ENCODE measurements around the gene NFATC4.
"Not testable (repeated sequence)": the region's sequence is repeated elsewhere in the genome, so short reads cannot be mapped to it uniquely, and the experiment has no call there.

NFATC4 gene

DNA sequence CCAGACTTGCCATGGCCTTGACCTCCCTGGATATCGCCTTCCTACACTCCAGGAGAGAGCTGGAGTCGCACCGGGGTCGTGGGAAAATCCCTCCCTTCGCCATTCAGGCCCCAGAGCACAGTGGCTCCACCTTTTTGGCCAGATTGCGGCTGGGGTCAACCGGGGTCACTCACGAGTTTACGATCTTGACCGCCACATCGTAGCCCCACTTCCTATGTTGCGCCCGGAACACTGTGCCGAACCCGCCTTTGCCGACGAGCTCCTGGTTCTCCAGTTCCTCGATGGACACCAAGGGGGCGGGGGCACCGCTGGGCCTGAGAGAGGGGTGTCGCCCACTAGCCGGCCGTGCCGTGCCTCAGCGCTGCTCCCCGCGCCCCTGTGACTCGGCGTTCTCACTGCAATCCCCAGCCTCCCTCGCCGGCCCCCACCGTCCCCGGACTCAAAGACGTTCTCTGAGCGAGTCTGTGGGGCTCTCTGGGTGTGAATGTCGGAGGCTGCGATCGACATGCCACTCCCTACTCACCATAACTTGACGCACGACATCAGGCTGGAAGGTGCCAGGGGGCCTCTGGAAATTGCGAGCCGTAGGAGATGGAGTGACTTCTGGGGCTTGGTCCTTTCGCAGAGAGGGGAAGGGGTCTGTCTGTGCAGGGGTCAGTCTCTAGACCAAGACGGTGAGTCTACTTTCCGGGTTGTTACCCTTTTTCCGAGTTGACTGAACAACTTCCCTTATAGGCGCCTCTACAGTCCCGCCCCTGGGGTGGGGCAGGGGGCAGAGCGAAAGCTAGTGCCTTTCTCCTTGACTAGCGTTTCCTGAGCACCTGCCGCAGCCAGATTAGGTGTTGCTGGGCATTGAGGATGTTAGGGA, 28.5 kb upstream of the NFATC4 start, which contains the start of gene RIPK3:
TSS of gene RIPK3 (minus strand) at position 708 of the 868 bp plus-strand sequence. CDS start at position 543, 165 bp downstream.
- no peak for DNase-seq

DNA sequence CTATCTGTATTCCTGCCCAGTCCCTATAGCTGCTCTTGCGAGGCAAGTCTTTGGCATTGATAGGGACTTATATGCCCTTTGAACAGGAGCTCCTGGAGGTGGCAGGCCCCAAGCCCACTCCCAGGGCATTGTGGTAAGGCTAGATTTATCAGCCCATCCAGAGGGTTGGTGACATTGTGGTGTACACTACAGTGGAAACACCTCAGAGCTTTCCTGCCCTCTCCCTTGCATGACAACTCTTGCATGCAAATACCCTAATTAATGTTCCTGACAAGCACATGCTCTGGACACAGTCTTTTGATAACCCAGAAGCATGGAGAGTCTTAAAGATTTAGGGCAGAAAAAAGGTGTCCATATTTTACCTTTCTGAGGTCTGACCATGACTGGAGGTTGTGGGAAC, 27.4 kb upstream of the NFATC4 start:
- DNase-seq, result no peak

DNA sequence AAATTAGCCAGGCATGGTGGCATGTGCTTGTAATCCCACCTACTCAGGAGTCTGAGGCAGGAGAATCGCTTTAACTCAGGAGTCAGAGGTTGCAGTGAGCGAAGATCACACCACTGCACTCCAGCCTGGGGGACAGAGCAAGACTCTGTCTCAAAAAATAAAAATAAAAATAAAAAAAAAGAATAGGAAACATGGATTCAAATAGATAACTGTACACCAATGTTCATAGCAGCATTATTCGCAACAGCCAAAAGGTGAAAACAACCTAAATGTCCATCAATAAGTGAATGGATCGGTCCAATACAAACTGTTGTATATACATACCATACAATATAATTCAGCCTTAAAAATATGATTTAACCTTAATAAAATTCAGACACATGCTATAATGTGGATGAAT, 25.1 kb upstream of the NFATC4 start:
- no peak for DNase-seq

DNA sequence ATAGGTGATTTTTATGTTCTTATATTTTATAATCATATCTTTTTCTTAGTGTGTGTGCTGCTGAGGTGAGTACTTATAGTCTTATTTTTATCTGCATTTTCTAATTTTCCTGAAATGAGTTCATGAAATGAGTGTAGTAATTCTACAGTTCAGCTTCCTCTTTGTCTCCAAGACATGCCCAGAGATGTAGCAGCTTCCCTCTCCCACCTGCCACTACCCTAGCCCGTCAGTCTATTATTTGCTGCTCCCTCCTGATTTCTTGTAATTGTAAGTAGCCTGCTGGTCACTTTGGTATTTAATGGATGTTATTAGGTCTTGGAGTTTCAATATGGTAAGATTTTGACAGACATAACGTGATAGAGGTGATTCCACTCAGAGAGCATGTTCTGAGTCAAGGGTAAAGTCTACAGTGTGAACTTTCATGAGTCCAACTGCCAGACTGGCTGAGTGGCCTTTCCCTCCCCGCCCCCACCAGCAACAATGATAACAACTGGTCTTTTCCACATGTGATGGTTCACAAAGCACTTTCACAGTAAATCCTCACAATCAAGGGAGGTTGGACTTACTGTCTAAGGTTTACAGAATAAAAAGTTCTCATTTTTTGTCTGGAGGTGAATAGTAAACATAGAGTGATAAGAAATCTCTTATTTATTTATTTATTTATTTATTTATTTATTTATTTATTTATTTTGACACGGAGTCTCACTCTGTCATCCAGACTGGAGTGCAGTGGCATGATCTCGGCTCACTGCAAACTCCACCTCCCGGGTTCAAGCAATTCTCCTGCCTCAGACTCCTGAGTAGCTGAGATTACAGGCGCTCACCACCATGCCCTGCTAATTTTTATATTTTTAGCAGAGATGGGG, 24.0 kb upstream of the NFATC4 start:
- DNase-seq, result no peak

DNA sequence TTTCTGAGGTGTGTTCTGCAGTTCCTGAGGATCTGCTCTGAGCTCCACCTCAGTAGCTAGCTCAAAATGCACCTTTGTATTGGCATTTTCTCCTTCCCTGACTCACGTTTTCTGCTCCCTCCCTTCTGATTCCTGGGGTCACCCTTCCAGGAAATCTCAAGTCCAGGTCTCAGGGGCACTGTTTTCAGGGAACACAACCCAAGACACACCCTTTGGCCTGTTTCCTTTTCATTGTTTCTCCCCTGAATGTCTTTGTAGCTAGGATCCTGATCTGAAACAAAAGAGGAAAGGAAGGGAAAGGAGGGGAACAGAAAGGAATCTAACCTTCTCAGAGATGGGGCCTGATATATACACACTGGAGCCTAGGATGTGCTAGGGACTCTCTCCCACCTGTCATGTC, 20.9 kb upstream of the NFATC4 start:
- no peak for DNase-seq

DNA sequence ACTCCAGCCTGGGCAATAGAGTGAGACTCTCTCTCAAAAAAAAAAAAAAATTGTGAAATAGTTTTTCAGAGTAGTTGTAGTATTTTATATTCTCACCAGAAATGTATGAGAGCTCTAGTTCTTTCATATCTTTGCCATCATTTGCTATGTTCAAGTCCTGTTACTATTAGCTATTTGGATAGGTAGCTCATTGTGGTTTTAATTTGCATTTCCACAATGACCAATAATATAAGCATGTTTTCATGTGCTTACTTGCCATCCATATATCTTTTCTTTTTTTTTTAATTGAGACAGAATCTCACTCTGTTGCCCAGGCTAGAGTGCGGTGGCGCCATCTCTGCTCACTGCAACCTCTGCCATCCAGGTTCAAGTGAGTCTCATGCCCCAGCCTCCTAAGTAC, 19.8 kb upstream of the NFATC4 start:
- no peak for DNase-seq

DNA sequence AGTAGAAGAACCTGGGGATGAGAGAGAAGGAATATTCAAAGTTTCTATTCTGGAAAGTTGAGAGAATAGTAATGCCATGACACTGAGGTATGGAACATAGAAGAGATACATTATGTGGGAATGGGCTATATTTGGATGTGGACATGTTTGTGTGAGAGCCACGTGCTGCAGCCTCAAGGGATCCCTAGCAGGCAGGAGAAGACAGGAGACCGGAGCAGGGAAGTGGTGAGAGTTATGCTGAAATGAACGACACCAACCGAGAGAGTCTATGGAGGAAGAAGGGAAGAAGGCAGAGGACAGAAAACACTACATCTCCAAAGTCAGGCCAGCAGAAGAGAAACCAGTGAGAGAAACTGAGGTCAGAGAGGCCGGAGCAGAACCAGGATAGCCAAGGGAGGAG, 18.2 kb upstream of the NFATC4 start:
- no peak for DNase-seq

DNA sequence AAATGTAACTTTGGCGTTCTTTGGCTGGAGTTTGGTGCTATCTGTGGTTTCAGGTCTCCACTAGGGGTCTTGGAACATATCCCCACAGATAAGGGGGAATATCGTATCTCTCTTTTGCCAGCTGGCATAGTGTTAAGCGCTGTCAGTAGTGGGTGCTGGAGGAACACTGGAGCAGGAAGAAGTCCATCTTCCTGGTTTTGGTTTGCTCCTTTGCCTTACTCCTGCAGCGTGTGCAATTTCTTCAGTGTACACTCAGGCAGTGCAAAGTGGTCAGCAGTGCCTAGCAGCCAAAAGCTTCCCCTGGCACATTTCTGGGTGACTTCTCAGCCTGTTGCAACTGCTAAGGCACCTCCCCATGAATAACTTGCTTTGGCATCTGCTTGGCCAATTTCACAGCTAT, 16.5 kb upstream of the NFATC4 start:
- DNase-seq, result peak; percentile 46

DNA sequence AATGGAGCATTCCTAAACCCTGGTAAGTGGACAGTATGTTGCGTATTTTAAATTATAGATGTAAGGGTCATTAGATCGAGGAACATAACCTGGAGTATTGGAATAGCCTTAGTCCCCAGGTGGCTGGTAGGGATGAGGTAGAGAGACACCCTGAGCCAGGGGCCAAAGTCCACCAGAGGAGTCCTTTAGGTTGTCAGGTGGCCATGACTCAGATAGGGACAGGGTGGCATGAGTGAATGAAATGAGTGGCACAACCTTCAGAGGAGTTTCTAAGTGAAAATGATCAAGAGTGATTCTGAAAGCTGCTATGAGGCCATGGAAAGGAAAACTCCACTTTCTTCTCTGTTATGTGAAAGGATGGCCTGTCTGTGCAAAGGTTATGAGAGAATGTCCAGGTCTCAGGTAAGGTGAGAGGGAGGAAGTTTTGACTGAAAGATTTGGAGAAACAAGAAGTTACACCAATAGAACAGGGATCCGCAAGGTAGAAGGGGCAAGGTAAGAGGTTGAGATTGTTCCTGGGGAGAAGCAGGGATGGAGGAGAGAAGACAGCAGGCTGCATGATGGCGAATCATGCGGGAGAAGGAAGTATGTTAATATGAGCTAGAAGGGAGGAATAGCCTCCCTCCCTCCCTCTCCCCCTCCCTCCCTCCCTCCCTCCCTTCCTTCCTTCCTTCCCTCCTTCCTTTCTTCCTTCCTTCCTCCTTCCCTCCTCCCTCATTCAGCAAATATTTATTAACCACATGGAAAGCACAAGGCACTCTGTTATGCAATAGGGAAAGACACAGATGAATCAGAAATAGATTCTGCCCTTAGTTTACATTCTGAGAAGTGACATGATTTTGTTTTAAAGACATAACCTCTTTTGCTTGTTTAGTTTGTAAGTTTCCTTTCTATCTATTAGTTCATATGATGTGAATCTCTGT, 14.2 kb upstream of the NFATC4 start:
- no peak for DNase-seq

DNA sequence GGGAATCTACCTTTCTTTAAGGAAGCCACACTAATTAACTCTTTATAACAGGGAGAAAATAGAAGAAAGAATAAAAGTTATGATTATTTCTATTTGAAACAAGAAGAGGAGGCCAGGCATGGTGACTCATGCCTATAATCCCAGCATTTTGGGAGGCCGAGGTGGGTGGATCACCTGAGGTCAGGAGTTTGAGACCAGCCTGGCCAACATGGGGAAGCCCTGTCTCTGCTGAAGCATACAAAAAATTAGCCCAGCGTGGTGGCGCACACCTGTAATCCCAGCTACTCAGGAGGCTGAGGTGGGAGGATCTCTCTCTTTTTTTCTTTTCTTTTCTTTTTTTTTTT, 13.5 kb upstream of the NFATC4 start:
- DNase-seq, result not testable (repeated sequence)

DNA sequence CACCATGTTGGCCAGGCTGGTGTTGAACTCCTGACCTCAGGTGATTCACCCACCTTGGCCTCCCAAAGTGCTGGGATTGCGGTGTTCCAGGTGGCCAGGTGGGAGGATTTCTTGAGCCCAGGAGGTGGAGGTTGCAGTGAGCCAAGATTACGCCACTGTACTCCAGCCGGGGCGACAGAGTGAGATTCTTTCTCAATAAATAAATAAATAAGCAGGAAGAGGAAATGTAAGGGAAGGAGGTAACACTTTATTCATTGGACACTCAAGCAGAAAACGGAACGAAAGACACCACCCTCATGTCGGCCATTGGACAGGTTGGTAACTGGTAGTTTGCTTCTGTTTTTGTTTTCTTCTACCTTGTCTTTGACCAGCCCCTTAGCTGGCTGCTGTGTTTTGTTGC, 13.0 kb upstream of the NFATC4 start:
- no peak for DNase-seq

DNA sequence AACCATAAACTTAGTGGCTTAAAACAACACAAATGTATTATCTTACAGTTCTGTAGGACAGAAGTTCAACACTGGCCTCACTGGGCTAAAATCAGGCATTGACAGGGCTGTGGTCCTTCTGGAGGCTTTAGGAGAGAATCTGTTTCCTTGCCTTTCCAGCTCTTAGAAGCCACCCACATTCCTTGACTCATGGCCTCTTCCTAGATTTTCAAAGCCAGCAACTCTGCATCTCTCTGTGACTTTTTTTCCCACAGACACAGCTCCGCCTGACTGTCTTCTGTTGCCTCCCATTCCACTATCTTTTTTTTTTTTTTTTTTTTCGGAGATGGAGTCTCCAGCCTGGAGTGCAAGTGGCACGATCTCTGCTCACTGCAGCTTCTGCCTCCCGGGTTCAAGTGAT, 11.8 kb upstream of the NFATC4 start:
- DNase-seq, result no peak

DNA sequence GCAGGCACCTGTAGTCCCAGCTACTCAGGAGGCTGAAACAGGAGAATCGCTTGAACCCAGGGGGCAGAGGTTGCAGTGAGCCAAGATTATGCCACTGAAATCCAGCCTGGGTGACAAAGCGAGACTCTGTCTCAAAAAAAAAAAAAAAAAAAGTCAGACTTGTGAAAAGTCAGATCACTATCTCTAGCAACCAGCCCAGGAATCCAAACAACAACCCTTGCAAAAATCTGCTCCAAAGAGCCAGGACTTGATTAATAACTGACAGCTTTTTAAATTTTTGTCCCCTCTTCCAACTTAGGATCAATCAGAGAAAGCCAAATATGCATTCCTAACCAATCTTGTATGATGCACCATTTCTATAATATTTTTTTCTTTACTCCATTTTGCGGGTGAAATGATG, 7.7 kb upstream of the NFATC4 start:
- DNase-seq, result no peak

DNA sequence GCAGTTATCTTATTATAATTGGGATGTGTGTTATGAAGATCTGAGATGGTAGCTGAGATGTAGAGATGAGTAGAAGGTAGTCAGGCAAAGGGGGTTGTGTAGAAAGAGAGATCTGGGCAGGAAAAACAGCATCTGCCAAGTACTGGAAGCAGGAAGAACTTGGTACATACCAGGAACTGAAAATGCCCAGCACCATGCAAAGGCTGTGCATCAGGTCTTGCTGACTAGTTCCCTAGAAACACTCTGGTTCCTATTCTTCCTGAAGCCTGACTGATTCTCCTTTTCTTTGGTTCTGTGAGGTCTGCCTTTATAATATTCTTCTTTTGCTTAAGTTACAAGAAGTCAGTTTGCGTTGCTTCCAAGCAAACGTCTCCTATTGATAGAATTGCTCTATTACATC, 6.7 kb upstream of the NFATC4 start:
- DNase-seq, result no peak

DNA sequence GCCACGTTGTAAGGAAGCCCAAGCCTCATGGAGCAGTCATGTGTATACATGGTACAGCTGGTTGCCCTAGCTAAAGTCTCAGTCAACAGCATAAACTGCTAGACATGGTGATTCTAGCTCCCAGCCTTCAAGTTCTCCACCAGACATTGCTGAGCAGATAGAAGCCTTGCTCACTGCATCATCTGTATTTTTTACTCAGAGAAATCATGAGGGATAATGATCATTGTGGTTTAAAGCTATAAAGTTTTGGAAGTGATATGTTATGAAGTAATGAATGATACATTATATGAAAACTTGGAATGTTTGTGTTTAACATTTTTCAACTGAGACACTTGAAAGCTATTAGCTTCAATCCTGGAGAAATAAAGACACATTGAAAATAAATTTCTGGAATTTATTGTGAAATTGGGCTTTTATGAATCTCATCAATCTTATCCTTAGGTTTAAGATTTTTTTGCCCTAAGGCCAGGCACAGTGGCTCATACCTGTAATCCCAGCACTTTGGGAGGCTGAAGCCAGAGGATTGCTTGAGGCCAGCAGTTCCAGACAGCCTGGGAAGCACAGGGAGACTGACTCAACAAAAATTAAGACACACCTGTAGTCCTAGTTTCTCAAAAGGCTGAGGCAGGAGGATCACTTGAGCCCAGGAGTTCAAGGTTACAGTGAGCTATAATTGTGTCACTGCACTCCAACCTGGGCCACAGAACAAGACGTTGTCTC, 5.6 kb upstream of the NFATC4 start:
- no peak for DNase-seq

DNA sequence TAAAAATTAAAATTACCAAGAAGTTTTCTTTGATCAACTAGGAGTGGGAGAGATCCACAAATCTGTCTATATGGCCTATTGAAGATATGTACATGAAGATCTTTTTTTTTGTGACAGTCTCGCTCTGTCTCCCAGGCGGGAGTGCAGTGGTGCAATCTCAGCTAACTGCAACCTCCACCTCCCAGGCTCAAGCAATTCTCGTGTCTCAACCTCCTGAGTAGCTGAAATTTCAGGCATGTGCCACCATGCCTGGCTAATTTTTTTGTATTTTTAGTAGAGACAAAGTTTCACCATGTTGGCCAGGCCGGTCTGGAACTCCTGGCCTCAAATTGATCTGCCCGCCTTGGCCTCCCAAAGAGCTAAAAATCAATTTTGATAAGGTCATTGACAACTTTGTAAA, 4.6 kb upstream of the NFATC4 start:
- no peak for DNase-seq

DNA sequence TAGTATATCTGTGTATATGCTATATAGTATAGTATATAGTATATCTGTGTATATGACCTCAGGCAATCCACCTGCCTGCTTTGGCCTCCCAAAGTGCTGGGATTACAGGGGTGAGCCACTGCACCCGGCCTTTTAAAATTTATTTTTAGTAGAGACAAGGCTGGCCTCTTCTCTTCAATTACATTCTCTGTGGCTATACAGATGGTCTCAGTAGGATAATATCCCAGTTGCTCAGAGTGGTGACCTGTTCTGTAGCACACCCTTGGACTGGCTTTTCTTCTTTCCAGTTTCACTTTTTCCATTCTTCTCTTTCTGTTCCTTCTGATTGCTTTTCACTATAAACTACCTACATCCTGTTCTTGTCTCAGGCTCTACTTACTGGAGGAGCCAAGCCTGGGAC, 3.1 kb upstream of the NFATC4 start:
- DNase-seq, result no peak

DNA sequence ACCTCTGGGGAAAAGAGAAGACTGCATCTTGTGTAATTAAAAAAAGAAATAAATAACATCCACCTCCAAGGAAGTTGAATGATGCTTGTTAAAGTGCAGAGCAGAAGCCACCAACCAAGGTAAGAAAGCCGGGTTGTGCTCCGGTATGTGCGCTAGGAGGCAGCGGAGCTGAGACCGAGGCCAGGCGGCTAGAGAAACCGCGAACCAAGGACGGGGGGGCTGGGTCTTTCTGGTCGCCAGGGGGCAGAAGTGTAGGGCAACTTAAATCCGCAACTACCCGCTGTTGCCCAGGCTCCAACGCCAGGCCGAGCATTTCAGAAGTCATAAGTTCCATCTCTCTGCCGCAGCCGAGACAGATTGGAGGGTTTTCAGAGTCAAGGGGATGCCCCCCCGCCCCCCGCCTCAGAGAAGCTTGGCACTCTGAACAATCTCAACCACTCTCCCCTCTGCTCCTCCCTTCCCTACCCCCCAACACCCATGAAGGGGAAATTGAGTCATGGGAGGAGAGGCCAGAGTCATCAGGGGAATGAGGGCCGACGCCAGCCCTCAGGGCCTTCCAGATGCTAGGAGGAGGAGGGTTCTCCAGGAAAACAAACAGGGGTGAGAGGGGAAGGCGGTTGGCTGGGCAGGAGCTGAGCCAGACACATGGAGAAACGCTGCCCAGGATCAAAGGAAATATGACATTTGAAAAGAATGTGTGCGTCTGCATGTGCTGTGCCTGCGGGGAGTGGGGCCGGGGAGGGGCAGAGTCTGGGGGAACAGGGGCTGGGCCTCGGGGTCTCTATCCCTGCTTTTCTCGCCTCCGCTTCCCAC, 2.2 kb upstream of the NFATC4 start:
- peak; percentile 86 for DNase-seq

DNA sequence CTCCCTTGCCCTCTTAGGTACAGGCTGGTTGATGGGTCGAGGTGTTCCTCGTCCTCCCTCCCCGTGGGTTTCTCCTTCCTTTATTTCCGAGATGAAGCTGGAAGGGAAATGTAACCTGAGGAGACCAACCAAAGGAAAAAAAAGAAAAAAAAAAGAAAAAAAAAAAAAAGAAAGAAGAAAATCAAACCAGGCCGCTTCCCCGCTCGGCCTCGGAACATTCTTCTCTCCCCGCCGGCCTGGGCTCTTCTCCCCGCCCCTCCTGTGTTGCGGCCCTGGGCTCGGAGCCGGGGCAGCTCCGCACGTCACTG, 1.6 kb upstream of the NFATC4 start:
- no peak for DNase-seq

DNA sequence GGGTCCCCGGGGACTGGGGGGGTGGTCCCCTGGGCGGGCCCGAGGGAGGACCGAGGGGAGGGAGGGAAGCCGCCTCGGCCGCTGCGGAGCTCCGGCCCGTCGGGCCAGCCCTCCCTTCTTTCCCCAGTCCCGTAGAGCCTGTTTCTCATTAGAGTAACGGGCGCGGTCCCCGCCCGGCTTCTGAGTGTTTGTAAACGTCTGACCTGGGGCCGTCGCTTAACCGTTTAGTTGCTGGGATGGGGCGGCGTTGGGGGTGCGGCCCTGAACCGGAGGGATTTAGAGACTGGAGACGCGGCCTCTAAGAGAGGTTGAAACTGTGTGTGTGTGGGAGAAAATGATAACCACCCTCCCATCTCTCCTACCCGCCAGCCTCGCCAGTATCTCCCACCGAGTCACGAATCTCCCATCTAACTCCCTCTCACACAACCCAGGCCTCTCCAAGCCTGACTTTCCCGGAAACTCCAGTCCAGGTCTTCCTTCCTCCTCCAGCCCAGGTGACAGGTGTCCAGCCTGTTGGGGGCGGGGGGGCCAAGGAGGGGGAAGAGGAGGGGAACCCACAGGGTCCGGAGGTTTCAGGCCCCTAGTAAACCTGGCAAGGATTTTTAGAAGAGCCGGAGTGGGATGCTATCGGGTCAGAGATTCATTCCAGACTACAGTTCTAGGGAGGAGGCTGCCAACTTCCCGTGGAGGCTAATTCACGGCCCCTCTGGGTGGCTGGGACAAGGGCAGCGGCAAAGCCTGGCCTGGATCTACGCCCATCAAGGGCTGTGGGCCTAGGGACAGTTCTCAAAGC, 1.1 kb upstream of the NFATC4 start:
- peak; percentile 98 for DNase-seq

DNA sequence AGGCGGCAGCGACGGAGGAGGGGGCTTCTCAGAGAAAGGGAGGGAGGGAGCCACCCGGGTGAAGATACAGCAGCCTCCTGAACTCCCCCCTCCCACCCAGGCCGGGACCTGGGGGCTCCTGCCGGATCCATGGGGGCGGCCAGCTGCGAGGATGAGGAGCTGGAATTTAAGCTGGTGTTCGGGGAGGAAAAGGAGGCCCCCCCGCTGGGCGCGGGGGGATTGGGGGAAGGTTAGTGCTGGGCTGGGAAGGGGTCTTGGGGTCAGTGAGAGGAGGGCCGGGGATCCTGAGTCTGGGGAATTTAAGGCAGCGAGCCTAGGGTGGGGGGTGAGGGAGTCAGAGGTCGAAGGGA, 203 bp downstream of the NFATC4 start:
- DNase-seq, result peak; percentile 45

Data from NCI-H524 treated with DMSO at 0.1 percent for 48 hours (cell line).